NK-92 (cell line): ENCODE results near the gene RNU1-3.
"Not testable (repeated sequence)": the region's sequence is repeated elsewhere in the genome, so short reads cannot be mapped to it uniquely, and the experiment has no call there.

ENCODE experiments used
- DNase-seq: peaks from one replicate; lab custom pipeline; 2025; ENCODE audit not compliant: unreplicated experiment; lab: John Stamatoyannopoulos, UW

The RNU1-3 gene

DNA sequence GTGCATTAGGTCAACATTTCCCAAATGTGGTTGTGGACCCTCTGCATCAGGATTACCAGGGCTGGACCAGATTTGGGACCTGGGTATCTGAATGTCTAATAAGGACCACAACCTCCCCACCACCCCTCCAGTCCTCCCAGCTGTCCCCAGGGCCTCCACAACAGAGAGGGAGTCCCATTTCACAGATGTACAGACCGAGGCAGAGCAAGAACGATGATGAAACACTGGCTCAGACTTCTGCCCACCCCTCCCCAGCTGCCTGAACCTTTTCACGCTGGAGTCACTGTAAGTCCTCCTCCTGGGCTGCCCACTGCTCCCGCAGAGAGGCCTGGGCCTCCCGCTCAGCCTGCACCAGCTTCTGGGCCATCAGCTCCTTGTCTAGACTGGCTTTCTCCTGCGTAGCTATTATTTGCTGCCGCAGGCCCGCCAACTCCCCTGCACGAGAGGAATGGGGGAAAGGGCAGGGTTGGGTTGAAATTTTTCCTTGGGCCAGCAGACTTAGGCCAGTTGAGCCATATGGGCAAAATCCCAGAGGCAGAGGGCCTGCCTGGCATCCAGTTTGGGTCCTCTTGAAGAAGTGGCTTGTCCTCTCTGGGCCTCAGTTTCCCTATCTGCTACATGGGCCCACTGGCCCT, 45.0 kb downstream of the RNU1-3 start:
- DNase-seq: not testable (repeated sequence)

DNA sequence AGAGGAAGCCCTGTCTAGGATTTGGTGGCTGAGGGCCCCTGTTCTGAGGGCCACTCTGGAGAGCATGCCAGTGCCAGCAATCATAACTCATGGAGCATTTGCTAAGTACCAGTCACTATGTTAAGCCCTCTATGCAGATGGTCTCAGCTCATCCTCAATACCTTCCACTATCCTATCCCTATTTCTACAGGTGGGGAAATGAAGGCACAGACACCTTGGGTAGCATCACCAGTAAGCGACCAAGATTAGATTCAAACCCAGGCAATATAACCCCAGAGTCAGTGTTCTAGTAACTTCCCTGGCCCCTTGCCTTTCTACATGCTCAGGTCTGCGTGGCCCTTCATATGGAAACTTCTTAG, 45.5 kb downstream of the RNU1-3 start:
- DNase-seq: no peak

DNA sequence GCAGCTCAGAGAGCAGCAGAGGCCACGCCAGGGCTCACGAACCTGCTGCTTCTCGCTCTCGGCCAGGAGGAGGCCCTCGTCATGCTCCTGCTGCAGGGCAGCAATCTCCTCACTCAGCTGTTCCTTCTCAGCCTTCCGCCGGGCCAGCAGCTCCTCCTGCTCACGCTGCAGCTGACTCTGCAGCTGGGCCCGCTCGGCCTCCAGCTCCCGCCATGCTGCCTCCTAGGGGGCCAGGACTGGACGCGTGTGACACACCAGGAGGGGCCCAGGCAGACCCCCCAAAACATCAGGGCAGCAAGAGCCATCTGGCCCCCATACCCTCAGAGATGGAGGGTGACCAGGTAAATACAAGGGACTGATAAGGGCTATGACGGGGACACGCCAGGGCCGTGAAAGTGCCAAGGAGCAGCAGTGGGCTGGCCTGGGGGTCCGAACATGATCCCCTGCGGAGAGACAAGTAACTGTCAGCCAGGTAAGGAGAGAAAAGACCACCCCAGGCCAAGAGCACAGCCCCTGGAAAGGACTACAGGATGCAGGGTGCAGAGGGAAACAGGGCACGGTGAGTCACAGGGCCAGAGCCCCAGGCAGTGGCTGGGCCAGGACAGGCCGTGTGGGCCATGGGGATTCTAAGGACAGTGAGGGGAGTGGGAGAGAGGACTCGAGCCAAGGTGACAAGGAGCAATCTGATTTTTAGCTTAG, 46.8 kb downstream of the RNU1-3 start:
- DNase-seq: not testable (repeated sequence)

DNA sequence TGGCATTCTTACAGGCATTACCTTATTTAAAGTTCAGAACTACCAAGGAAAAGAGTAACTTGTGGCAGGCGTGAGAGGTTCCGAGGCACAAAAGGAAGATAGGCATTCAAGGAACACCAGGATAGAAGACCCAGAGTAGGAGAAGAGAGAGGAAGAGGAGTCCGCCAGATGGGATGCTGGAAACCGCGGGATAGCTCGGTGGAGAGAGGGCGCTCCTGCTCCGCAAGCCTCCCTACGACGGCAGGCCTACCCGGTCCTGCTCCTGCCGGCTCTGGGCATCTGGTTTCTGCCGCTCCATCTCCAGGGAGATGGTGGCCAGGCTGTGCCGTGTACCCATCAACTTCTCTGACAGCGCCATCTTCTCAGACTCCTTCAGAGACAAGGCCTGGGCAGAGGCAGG, 48.0 kb downstream of the RNU1-3 start:
- no peak for DNase-seq

DNA sequence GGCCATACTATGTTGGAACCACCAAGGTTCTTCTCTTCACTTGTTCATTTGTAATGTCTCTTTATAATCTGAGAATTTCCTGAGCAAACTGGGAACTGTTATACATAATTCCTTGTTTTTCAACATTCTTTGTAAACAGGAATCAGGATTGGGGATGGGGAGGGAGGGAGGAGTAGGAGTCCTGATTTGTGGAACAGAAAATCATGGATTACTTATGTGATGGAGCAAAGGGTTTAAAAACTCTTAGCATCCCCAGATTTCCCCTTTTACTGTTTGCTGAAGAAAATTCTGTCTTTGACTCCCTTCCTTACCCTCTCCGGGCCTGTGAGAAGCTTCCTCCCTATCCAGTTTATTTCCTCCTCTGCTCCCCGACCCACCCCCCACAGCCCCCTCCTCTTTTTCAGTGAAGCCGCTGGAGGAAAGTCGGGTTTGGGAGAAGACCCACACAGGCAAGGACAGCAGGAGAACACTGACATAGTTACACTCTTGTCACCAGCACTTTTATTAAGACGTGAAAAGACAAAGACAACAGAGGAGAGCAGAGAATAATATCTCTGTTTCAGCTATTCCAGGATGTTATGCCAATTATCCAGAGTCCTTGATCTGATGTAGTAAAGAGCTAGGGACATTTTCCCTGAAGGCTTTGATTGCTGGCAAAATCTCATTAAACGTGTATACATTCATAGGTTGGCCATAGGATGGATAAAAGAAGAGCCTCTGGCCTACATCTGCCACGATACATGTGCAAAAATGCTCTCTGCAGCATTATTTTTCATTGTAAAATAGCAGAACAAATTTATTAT, 48.8 kb downstream of the RNU1-3 start:
- no peak for DNase-seq

DNA sequence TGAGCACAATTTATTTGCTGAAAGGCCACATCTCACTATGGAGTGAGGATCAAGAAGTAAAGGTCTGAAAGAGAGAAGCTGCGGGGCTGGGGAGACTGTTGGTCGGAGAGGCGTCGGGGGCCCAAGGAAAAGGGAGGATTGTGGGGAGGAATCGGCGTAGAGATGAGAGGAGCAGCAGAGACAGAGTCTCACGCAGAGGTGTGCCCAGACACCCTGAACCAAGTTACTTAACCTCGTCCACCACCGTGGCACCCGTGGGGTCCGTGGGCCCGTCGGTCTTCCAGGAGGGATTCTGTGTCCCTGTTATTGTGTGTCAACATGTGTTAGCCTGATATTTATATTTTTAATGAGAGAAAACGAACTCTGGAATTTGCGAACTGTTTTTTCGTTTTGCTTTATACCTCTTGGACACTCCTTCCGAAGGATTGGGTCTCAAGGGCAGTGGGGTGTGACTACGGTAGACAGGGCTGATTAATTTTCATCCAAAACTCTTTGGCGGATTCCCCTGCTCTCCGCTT, 49.6 kb downstream of the RNU1-3 start:
- DNase-seq: no peak
